Prostate gland (tissue), 2 donors: Measurements from ENCODE around the gene P2RY1.

Source experiments
- CTCF ChIP-seq, 4 experiments: fragments of 200-600 bp in 2 of 4; fragments of 450-650 bp in 2 of 4; sonication (generic) in 2 of 4; IDR thresholded peaks; 1 replicate in 3 of 4; 2 replicates in 1 of 4; pipeline ENCODE4 v1.5.1; 2016 to 2019; ENCODE audit warnings: antibody characterized with exemption in 4 of 4, mild to moderate bottlenecking in 2 of 4, moderate library complexity in 2 of 4
- POLR2A ChIP-seq: fragments of 450-650 bp; IDR thresholded peaks from one replicate; pipeline ENCODE4 v1.6.1; 2016; ENCODE audit warnings: antibody characterized with exemption, mild to moderate bottlenecking
- POLR2AphosphoS5 ChIP-seq: sonication (generic); formaldehyde crosslinking; IDR thresholded peaks from one replicate; pipeline ENCODE4 v1.6.1; 2017; ENCODE audit warnings: antibody characterized with exemption

- TF ChIP-seq CTCF (IDR thresholded peaks at IDR 0.05) (no peak), POLR2A (no peak), POLR2AphosphoS5 (no peak)
Measured at GRCh38 chr3:152823173-152823572, 11.8 kb upstream of the P2RY1 start.
